Tibial artery (tissue), 4 donors: ENCODE results near the gene TMEM50A.

Experiments used
- DNase-seq, 2 donors: peaks; one replicate each; pipeline ENCODE4 v3.0.0-alpha.2; 2019
- H3K27ac ChIP-seq, 2 donors: fragments of 200-600 bp; sonication (generic) in 1 of 2; 1 replicate in 1 of 2; 2 replicates in 1 of 2; pipeline ENCODE4 v1.5.1; 2018 to 2019; ENCODE audit warnings: mild to moderate bottlenecking in 1 of 2
- H3K27me3 ChIP-seq, 2 donors: fragments of 200-600 bp; sonication (generic) in 1 of 2; one replicate each; pipeline versions ENCODE4 v1.5.1 to v1.6.0; 2016 to 2019
- H3K36me3 ChIP-seq, 3 donors: fragments of 200-600 bp; sonication (generic) in 2 of 3; one replicate each; pipeline ENCODE4 v1.5.1; 2016 to 2019; ENCODE audit warnings: mild to moderate bottlenecking in 2 of 3
- H3K4me1 ChIP-seq, 4 donors: fragments of 200-600 bp; sonication (generic) in 2 of 4; 1 replicate in 3 of 4; 2 replicates in 1 of 4; pipeline ENCODE4 v1.5.1; 2016 to 2019
- H3K4me3 ChIP-seq, 2 donors: fragments of 200-600 bp; sonication (generic) in 1 of 2; 1 replicate in 1 of 2; 2 replicates in 1 of 2; pipeline ENCODE4 v1.5.1; 2018 to 2019; ENCODE audit warnings: mild to moderate bottlenecking in 2 of 2
- H3K9me3 ChIP-seq, 3 donors: fragments of 200-600 bp; sonication (generic) in 1 of 3; one replicate each; pipeline ENCODE4 v1.5.1; 2016 to 2019
- CTCF ChIP-seq, 2 experiments: fragments of 200-600 bp in 1 of 2; fragments of 450-650 bp in 1 of 2; IDR thresholded peaks; one replicate each; pipeline ENCODE4 v1.5.1; 2017 to 2019; ENCODE audit warnings: antibody characterized with exemption in 2 of 2, mild to moderate bottlenecking in 1 of 2, moderate library complexity in 1 of 2
- intact Hi-C: fragments of 100-400 bp; cut with DNase I; formaldehyde crosslinking; loops from one replicate; pipeline ENCODE4 v1.15.0; 2023; ENCODE audit warnings: low total_unique reads

The TMEM50A gene

GRCh38 chr1:25338986-25339385 is 852 bp downstream of the TMEM50A start:
- H3K4me1 ChIP-seq = peaks cover 0 to 38% (median 18%) of the 10 kb centered on the region in 4 donors
- peak overlapping the region; percentile 98 to 100 for H3K27ac ChIP-seq
- intact Hi-C loops = loop anchor here (5.0 kb wide), 1 partner anchor 102 kb away; no protein-coding TSS in a partner anchor
- peaks cover 0 to 9% (median 0%) of the 10 kb centered on the region in 3 donors for H3K36me3 ChIP-seq
- no peak for DNase-seq
- peak overlapping the region; percentile 69 to 99 for H3K4me3 ChIP-seq
- no peaks in the 10 kb centered on the region for H3K9me3 ChIP-seq
- TF ChIP-seq CTCF (IDR thresholded peaks at IDR 0.05) = no peak
- H3K27me3 ChIP-seq = no peaks in the 10 kb centered on the region

DNA sequence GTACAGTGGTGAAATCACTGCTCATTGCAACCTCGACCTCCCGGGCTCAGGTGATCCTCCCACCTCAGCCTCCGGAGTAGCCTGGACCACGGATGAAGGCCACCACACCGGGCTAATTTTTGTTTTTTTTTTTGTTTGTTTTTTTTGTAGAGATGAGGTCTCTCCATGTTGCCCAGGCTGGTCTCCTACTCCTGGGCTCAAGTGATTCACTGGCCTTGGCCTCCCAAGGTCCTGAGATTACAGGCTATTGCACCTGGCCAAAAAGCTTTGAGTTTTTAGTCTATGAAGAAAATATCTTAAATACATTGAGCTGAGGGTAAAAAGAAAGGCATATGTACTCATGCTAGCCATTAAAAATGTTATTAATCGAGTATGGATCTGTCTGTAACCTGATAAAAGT is 3.6 kb downstream of the TMEM50A start:
- Histone ChIP-seq H3K27me3 (no peaks in the 10 kb centered on the region), H3K36me3 (peaks cover 7 to 30% (median 15%) of the 10 kb centered on the region in 3 donors), H3K9me3 (no peaks in the 10 kb centered on the region), H3K27ac (no peak overlapping the region), H3K4me3 (no peak overlapping the region), H3K4me1 (peaks cover 0 to 41% (median 17%) of the 10 kb centered on the region in 4 donors)
- no peak for TF ChIP-seq CTCF (IDR thresholded peaks at IDR 0.05)
- no peak for DNase-seq
- intact Hi-C loops = loop anchor here (5.0 kb wide), 1 partner anchor 89 kb away; no protein-coding TSS in a partner anchor

- Histone ChIP-seq H3K4me1 (peaks cover 0 to 41% (median 17%) of the 10 kb centered on the region in 4 donors), H3K27me3 (no peaks in the 10 kb centered on the region), H3K27ac (no peak overlapping the region), H3K4me3 (no peak overlapping the region), H3K9me3 (no peaks in the 10 kb centered on the region), H3K36me3 (peaks cover 13 to 38% (median 25%) of the 10 kb centered on the region in 3 donors)
- TF ChIP-seq CTCF (IDR thresholded peaks at IDR 0.05) = no peak
- intact Hi-C loops = loop anchor here (5.0 kb wide), 1 partner anchor 91 kb away; no protein-coding TSS in a partner anchor
- DNase-seq = no peak
These were observed 4.7 kb downstream of the TMEM50A start for GRCh38 chr1:25342846-25343245.

- Histone ChIP-seq H3K36me3 (peaks cover 18 to 41% (median 31%) of the 10 kb centered on the region in 3 donors), H3K4me1 (peaks cover 0 to 41% (median 17%) of the 10 kb centered on the region in 4 donors), H3K27ac (no peak overlapping the region), H3K4me3 (no peak overlapping the region), H3K27me3 (no peaks in the 10 kb centered on the region), H3K9me3 (no peaks in the 10 kb centered on the region)
- intact Hi-C loops = loop anchor here (5.0 kb wide), 1 partner anchor 92 kb away; no protein-coding TSS in a partner anchor
- no peak for TF ChIP-seq CTCF (IDR thresholded peaks at IDR 0.05)
- no peak for DNase-seq
These were observed 5.7 kb downstream of the TMEM50A start for GRCh38 chr1:25343872-25344271.

- H3K27ac ChIP-seq = no peak overlapping the region
- no peaks in the 10 kb centered on the region for H3K9me3 ChIP-seq
- peaks cover 0 to 15% (median 3%) of the 10 kb centered on the region in 4 donors for H3K4me1 ChIP-seq
- peaks cover 40 to 51% (median 40%) of the 10 kb centered on the region in 3 donors for H3K36me3 ChIP-seq
- H3K27me3 ChIP-seq = no peaks in the 10 kb centered on the region
- intact Hi-C loops = no loop called here
- TF ChIP-seq CTCF (IDR thresholded peaks at IDR 0.05) = no peak
- DNase-seq = no peak
- no peak overlapping the region for H3K4me3 ChIP-seq
These were observed 9.4 kb downstream of the TMEM50A start for GRCh38 chr1:25347556-25347955.
